IMR-90 (cell line): ENCODE results near the gene ARMH3. TPM values are rescaled to one million over a fixed set of nuclear protein-coding genes. Genes with fewer than 3 reads are reported as not detected.

ENCODE experiments used
- ATAC-seq: fragments of 200-7000 bp; cut with Tn5 transposase; 2 replicates; pipeline ENCODE4 v1.9.1; 2020; ENCODE audit warnings: low read depth, mild to moderate bottlenecking, moderate library complexity
- BruUV-seq: library from RNA; stranded (reverse); fragments of 400-500 nt; replicated peaks from 2 replicates; lab custom pipeline; 2021; lab: Mats Ljungman, UMichigan
- CTCF ChIA-PET: fragments of 300-600 bp; formaldehyde crosslinking; extraction: SDS; loops from one replicate; lab custom pipeline; 2021; ENCODE audit warnings: antibody characterized with exemption; lab: Yijun Ruan, JAX
- POLR2A ChIA-PET: fragments of 300-600 bp; sonication (Branson Sonifier 250); formaldehyde crosslinking; loops from one replicate; lab custom pipeline; 2022; ENCODE audit warnings: antibody characterized with exemption; ENCODE audit not compliant: unreplicated experiment; lab: Charles Lee
- DNase-seq: peaks from one replicate; pipeline ENCODE4 v3.0.0; 2013
- H2AFZ ChIP-seq: replicated peaks from 2 replicates; pipeline ENCODE3; 2013; ENCODE audit warnings: low read length, mild to moderate bottlenecking; ENCODE audit not compliant: poor library complexity
- H2AK5ac ChIP-seq: 2 replicates; pipeline ENCODE4 v1.6.1; 2013; ENCODE audit warnings: low read depth, low read length, inconsistent platforms
- H2AK9ac ChIP-seq: replicated peaks from 2 replicates; pipeline ENCODE3; 2013; ENCODE audit warnings: mild to moderate bottlenecking, low read depth, low read length, moderate library complexity; ENCODE audit not compliant: poor library complexity
- H2BK120ac ChIP-seq: 2 replicates; pipeline ENCODE4 v1.6.1; 2013; ENCODE audit warnings: low read depth, low read length, inconsistent platforms
- H2BK15ac ChIP-seq: 3 replicates; pipeline ENCODE4 v1.6.1; 2013; ENCODE audit warnings: low read depth, low read length, inconsistent platforms
- H2BK20ac ChIP-seq: 2 replicates; pipeline ENCODE4 v1.6.1; 2013; ENCODE audit warnings: low read depth, mild to moderate bottlenecking, inconsistent platforms, low read length, moderate library complexity
- H2BK5ac ChIP-seq: 2 replicates; pipeline ENCODE4 v1.6.1; 2013; ENCODE audit warnings: mild to moderate bottlenecking, low read depth, low read length, inconsistent platforms; ENCODE audit not compliant: poor library complexity, severe bottlenecking
- H3K14ac ChIP-seq: replicated peaks from 2 replicates; pipeline ENCODE4 v1.6.1; 2013; ENCODE audit warnings: low read depth, low read length, inconsistent platforms
- H3K18ac ChIP-seq: 2 replicates; pipeline ENCODE4 v1.6.1; 2013; ENCODE audit warnings: low read depth, low read length, control low read depth
- H3K23ac ChIP-seq: 2 replicates; pipeline ENCODE4 v1.6.1; 2013; ENCODE audit warnings: low read depth, low read length, inconsistent platforms
- H3K27ac ChIP-seq: 2 replicates; pipeline ENCODE4 v1.5.1; 2013; ENCODE audit warnings: mild to moderate bottlenecking, control low read depth, low read length; ENCODE audit not compliant: insufficient read depth
- H3K27me3 ChIP-seq: 2 replicates; pipeline ENCODE4 v1.6.1; 2013; ENCODE audit warnings: low read length; ENCODE audit not compliant: control insufficient read depth, insufficient read depth
- H3K36me3 ChIP-seq: 2 replicates; pipeline ENCODE4 v1.6.1; 2013; ENCODE audit warnings: low read length, mixed read lengths; ENCODE audit not compliant: control insufficient read depth, insufficient read depth
- H3K4ac ChIP-seq: 2 replicates; pipeline ENCODE4 v1.6.1; 2013; ENCODE audit warnings: low read depth, low read length, inconsistent platforms
- H3K4me1 ChIP-seq: 2 replicates; pipeline ENCODE4 v1.6.1; 2013; ENCODE audit warnings: low read length, mixed read lengths; ENCODE audit not compliant: control insufficient read depth, insufficient read depth
- H3K4me2 ChIP-seq: 2 replicates; pipeline ENCODE4 v1.6.1; 2013; ENCODE audit warnings: low read depth, mild to moderate bottlenecking, control low read depth, low read length, moderate library complexity
- H3K4me3 ChIP-seq: 2 replicates; pipeline ENCODE4 v1.5.1; 2013; ENCODE audit warnings: low read depth, mild to moderate bottlenecking, control low read depth, low read length, moderate library complexity; ENCODE audit not compliant: insufficient read depth
- H3K56ac ChIP-seq: 2 replicates; pipeline ENCODE4 v1.6.1; 2013; ENCODE audit warnings: low read length, inconsistent platforms; ENCODE audit not compliant: insufficient read depth; ENCODE audit errors: extremely low read depth
- H3K79me1 ChIP-seq, 2 experiments: 2 replicates each; pipeline ENCODE4 v1.6.1; 2013; ENCODE audit warnings: low read length in 2 of 2, inconsistent platforms in 1 of 2, low read depth in 1 of 2
- H3K9ac ChIP-seq: 2 replicates; pipeline ENCODE4 v1.6.1; 2013; ENCODE audit warnings: low read depth, low read length, control low read depth
- H3K9me1 ChIP-seq: 2 replicates; pipeline ENCODE4 v1.6.1; 2013; ENCODE audit warnings: low read length, inconsistent platforms; ENCODE audit not compliant: insufficient read depth
- H3K9me3 ChIP-seq: 2 replicates; pipeline ENCODE4 v1.6.1; 2013; ENCODE audit warnings: low read length; ENCODE audit not compliant: control insufficient read depth, insufficient read depth
- H4K20me1 ChIP-seq: 2 replicates; pipeline ENCODE4 v1.6.1; 2013; ENCODE audit warnings: low read length, inconsistent platforms; ENCODE audit not compliant: insufficient read depth
- H4K5ac ChIP-seq: 2 replicates; pipeline ENCODE4 v1.6.1; 2013; ENCODE audit warnings: mild to moderate bottlenecking, low read depth, low read length, control low read depth
- H4K8ac ChIP-seq, 2 experiments: 2 replicates each; pipeline ENCODE4 v1.6.1; 2013; ENCODE audit warnings: low read depth in 2 of 2, low read length in 2 of 2, control low read depth in 1 of 2, inconsistent platforms in 1 of 2
- H4K91ac ChIP-seq: 2 replicates; pipeline ENCODE4 v1.6.1; 2013; ENCODE audit warnings: low read depth, low read length, inconsistent platforms; ENCODE audit not compliant: insufficient read depth
- BHLHE40 ChIP-seq: fragments of 150-350 bp; IDR thresholded peaks from 2 replicates; pipeline ENCODE4 v1.6.1; 2016; ENCODE audit warnings: mild to moderate bottlenecking, low read depth, low read length
- CEBPB ChIP-seq: IDR thresholded peaks from 2 replicates; pipeline ENCODE4 v1.6.1; 2012; ENCODE audit warnings: low read depth, low read length, improper control_type of control experiment
- CHD1 ChIP-seq: IDR thresholded peaks from 2 replicates; pipeline ENCODE4 v1.6.1; 2012; ENCODE audit warnings: low read depth, low read length, improper control_type of control experiment
- CTCF ChIP-seq: conservative IDR thresholded peaks from 2 replicates; pipeline ENCODE4 v1.5.1; 2012; ENCODE audit warnings: mild to moderate bottlenecking, low read depth, low read length, improper control_type of control experiment
- ELK1 ChIP-seq: fragments of 150-350 bp; IDR thresholded peaks from 2 replicates; pipeline ENCODE4 v1.6.1; 2016; ENCODE audit warnings: low read depth, mild to moderate bottlenecking, low read length, moderate library complexity, borderline replicate concordance
- FOS ChIP-seq: fragments of 150-350 bp; IDR thresholded peaks from 2 replicates; pipeline ENCODE4 v1.6.1; 2016; ENCODE audit warnings: low read depth, low read length
- MAFK ChIP-seq: IDR thresholded peaks from 2 replicates; pipeline ENCODE4 v1.6.1; 2012; ENCODE audit warnings: low read depth, low read length, improper control_type of control experiment
- MAZ ChIP-seq: IDR thresholded peaks from 2 replicates; pipeline ENCODE4 v1.6.1; 2012; ENCODE audit warnings: low read depth, mild to moderate bottlenecking, low read length, improper control_type of control experiment, moderate library complexity, borderline replicate concordance
- MXI1 ChIP-seq: IDR thresholded peaks from 2 replicates; pipeline ENCODE4 v1.6.1; 2012; ENCODE audit warnings: low read depth, mild to moderate bottlenecking, low read length, moderate library complexity, borderline replicate concordance
- NFE2L2 ChIP-seq: fragments of 150-350 bp; IDR thresholded peaks from 2 replicates; pipeline ENCODE4 v1.6.1; 2016; ENCODE audit warnings: low read depth, mild to moderate bottlenecking, low read length
- POLR2A ChIP-seq: IDR thresholded peaks from 2 replicates; pipeline ENCODE4 v1.6.1; 2012; ENCODE audit warnings: mild to moderate bottlenecking, low read depth, low read length
- RAD21 ChIP-seq: IDR thresholded peaks from 2 replicates; pipeline ENCODE4 v1.6.1; 2012; ENCODE audit warnings: low read length, improper control_type of control experiment
- RCOR1 ChIP-seq: IDR thresholded peaks from 2 replicates; pipeline ENCODE4 v1.6.1; 2012; ENCODE audit warnings: mild to moderate bottlenecking, low read length, improper control_type of control experiment; ENCODE audit not compliant: insufficient replicate concordance
- RFX5 ChIP-seq: IDR thresholded peaks from 2 replicates; pipeline ENCODE4 v1.8.0; 2012; ENCODE audit warnings: low read depth, mild to moderate bottlenecking, low read length, moderate library complexity
- SMC3 ChIP-seq: fragments of 150-350 bp; IDR thresholded peaks from 2 replicates; pipeline ENCODE4 v1.6.1; 2016; ENCODE audit warnings: low read depth, mild to moderate bottlenecking, antibody characterized with exemption, low read length, moderate library complexity
- USF2 ChIP-seq: fragments of 150-350 bp; IDR thresholded peaks from 2 replicates; pipeline ENCODE4 v1.6.1; 2017; ENCODE audit warnings: mild to moderate bottlenecking, antibody characterized with exemption, low read length, low read depth
- WGBS, 2 experiments: methylation state at CpG; one replicate each; pipeline versions ENCODE4 v1.1.5 to v1.1.7; 2013; ENCODE audit warnings: missing lambda C conversion rate in 2 of 2; ENCODE audit not compliant: insufficient read length in 1 of 2; ENCODE audit errors: extremely low coverage in 2 of 2; 5-methylcytosine and 5-hydroxymethylcytosine counted together
- dilution Hi-C: fragments of 300-500 bp; cut with HindIII; formaldehyde crosslinking; loops from one replicate; pipeline ENCODE4 v1.14.3; 2018; ENCODE audit warnings: low sequenced_read_pairs; ENCODE audit not compliant: unreplicated experiment
- in situ Hi-C: fragments of 300-500 bp; cut with MboI; formaldehyde crosslinking; loops from 3 replicates; pipeline ENCODE4 v1.14.3; 2019; ENCODE audit warnings: low sequenced_read_pairs, inconsistent platforms, mixed read lengths
- intact Hi-C: fragments of 100-400 bp; cut with micrococcal nuclease; formaldehyde crosslinking; loops from 2 replicates; pipeline ENCODE4 v1.10.0; 2022
- polyA plus RNA-seq, 3 experiments: library from polyadenylated mRNA; depleted of rRNA; stranded (reverse); fragments of >200 nt; gene quantifications; 2 replicates each; pipeline ENCODE4 v1.2.3, GENCODE V29; 2012; ENCODE audit warnings: low replicate concordance in 1 of 3
- total RNA-seq: library from RNA; depleted of rRNA; stranded (reverse); fragments of >200 nt; gene quantifications from 2 replicates; pipeline ENCODE4 v1.2.3, GENCODE V29; 2012

ARMH3 gene
- total and polyA plus RNA-seq, 2 of the 4 experiments (the other 2 are of a cell fraction) = 12.1 to 13.1 TPM

- Histone ChIP-seq H4K5ac (no peak overlapping the region), H3K23ac (no peak overlapping the region), H2AFZ (no peak overlapping the region), H3K4ac (no peak overlapping the region), H4K91ac (no peak overlapping the region), H4K8ac (no peak overlapping the region), H3K27ac (no peak overlapping the region), H2AK5ac (no peak overlapping the region), H3K36me3 (peaks cover 27% of the 10 kb centered on the region), H3K56ac (no peak overlapping the region), H2AK9ac (no peak overlapping the region), H3K9me3 (no peaks in the 10 kb centered on the region), H3K18ac (no peak overlapping the region), H3K27me3 (no peaks in the 10 kb centered on the region), H2BK120ac (no peak overlapping the region), H2BK5ac (no peak overlapping the region), H3K14ac (no peak overlapping the region), H2BK15ac (no peak overlapping the region), H2BK20ac (no peak overlapping the region), H4K20me1 (0 out of 2 replicates have a peak, but pooled peaks cover 4% of the 10 kb centered on the region), H3K4me2 (no peak overlapping the region), H3K4me1 (no peaks in the 10 kb centered on the region), H3K9ac (no peak overlapping the region), H3K4me3 (no peak overlapping the region), H3K9me1 (peaks cover 3% of the 10 kb centered on the region; the same call in 1 of the 2 replicates), H3K79me1 (no peaks in the 10 kb centered on the region)
- no peak for TF ChIP-seq CHD1
- no peak for TF ChIP-seq NFE2L2
- TF ChIP-seq RFX5 = no peak
- TF ChIP-seq CEBPB = no peak
- TF ChIP-seq MXI1 = no peak
- no peak for TF ChIP-seq RAD21
- TF ChIP-seq USF2 = no peak
- TF ChIP-seq BHLHE40 = no peak
- TF ChIP-seq FOS = no peak
- TF ChIP-seq POLR2A = no peak
- TF ChIP-seq RCOR1 = no peak
- no peak for TF ChIP-seq ELK1
- TF ChIP-seq SMC3 = no peak
- TF ChIP-seq MAZ = no peak
- TF ChIP-seq CTCF = no peak
- no peak for TF ChIP-seq MAFK
- intact Hi-C loops (no loop called here), in situ Hi-C loops (no loop called here), dilution Hi-C loops (no loop called here)
- POLR2A ChIA-PET = no interaction called here
- DNase-seq (no peak), ATAC-seq (no peak)
- CTCF ChIA-PET = interaction anchor here (0.9 kb wide), 1 partner anchor 17 kb away, joined by 3 read pairs; no protein-coding TSS in a partner anchor
- no TSS peak for BruUV-seq
- no CpG with 5 or more reads among the region's 2 CpGs for WGBS, 2 experiments
Measured at GRCh38 chr10:102027261-102027660, 28.7 kb downstream of the ARMH3 start.
